Stimulated activated CD4-positive, alpha-beta T cell treated with anti-CD3 and anti-CD28 coated beads, Interleukin-12 subunit alpha, Interleukin-12 subunit beta, amount 100 ng/mL, for 24 hours (primary cell): Measurements from ENCODE around the gene AICDA.
"Not testable (repeated sequence)": the region's sequence is repeated elsewhere in the genome, so short reads cannot be mapped to it uniquely, and the experiment has no call there.

ENCODE experiments used
- DNase-seq, 2 experiments: peaks; one replicate each; pipeline ENCODE4 v3.0.0-alpha.2; 2020; ENCODE audit warnings: low read depth in 2 of 2

Gene AICDA

GRCh38 chr12:8609061-8609570 lies 3.5 kb downstream of the AICDA start:
- no peak for DNase-seq

GRCh38 chr12:8606890-8607289 lies 5.8 kb downstream of the AICDA start:
- DNase-seq: no peak

- DNase-seq: no peak
Measured at GRCh38 chr12:8605057-8605456, 7.6 kb downstream of the AICDA start.

- DNase-seq: no peak
Measured at GRCh38 chr12:8603856-8604255, 8.8 kb downstream of the AICDA start.

GRCh38 chr12:8603286-8603685 lies 9.4 kb downstream of the AICDA start:
- DNase-seq: no peak

- DNase-seq: no peak
Measured at GRCh38 chr12:8596561-8596960, 16.1 kb downstream of the AICDA start.

- no peak for DNase-seq
Measured at GRCh38 chr12:8594072-8594471, 18.6 kb downstream of the AICDA start.

- no peak for DNase-seq
Measured at GRCh38 chr12:8593246-8593645, 19.4 kb downstream of the AICDA start.

GRCh38 chr12:8590842-8591545 lies 21.7 kb downstream of the AICDA start:
- no peak for DNase-seq

- no peak for DNase-seq
Measured at GRCh38 chr12:8589679-8590078, 23.0 kb downstream of the AICDA start.

- not testable (repeated sequence) for DNase-seq
Measured at GRCh38 chr12:8584478-8584877, 28.2 kb downstream of the AICDA start.

GRCh38 chr12:8584004-8584403 lies 28.7 kb downstream of the AICDA start:
- no peak for DNase-seq

GRCh38 chr12:8581098-8581784 lies 31.4 kb downstream of the AICDA start:
- no peak for DNase-seq

- DNase-seq: no peak
Measured at GRCh38 chr12:8577879-8578278, 34.8 kb downstream of the AICDA start.

- DNase-seq: no peak
Measured at GRCh38 chr12:8572507-8572906, 40.2 kb downstream of the AICDA start.

GRCh38 chr12:8566525-8566924 lies 46.1 kb downstream of the AICDA start:
- DNase-seq: no peak

- DNase-seq: not testable (repeated sequence)
Measured at GRCh38 chr12:8566052-8566451, 46.6 kb downstream of the AICDA start.

- DNase-seq: no peak
Measured at GRCh38 chr12:8564656-8565055, 48.0 kb downstream of the AICDA start.

GRCh38 chr12:8563356-8563755 lies 49.3 kb downstream of the AICDA start:
- no peak for DNase-seq

- no peak for DNase-seq
Measured at GRCh38 chr12:8562310-8562709, 50.3 kb downstream of the AICDA start.

GRCh38 chr12:8561011-8561410 lies 51.6 kb downstream of the AICDA start:
- no peak for DNase-seq

- no peak for DNase-seq
Measured at GRCh38 chr12:8559676-8560075, 53.0 kb downstream of the AICDA start.

GRCh38 chr12:8556531-8557097 lies 56.0 kb downstream of the AICDA start:
- no peak for DNase-seq
